ENCODE results near the gene CDH5.

- TF ChIP-seq, protein P1, sequence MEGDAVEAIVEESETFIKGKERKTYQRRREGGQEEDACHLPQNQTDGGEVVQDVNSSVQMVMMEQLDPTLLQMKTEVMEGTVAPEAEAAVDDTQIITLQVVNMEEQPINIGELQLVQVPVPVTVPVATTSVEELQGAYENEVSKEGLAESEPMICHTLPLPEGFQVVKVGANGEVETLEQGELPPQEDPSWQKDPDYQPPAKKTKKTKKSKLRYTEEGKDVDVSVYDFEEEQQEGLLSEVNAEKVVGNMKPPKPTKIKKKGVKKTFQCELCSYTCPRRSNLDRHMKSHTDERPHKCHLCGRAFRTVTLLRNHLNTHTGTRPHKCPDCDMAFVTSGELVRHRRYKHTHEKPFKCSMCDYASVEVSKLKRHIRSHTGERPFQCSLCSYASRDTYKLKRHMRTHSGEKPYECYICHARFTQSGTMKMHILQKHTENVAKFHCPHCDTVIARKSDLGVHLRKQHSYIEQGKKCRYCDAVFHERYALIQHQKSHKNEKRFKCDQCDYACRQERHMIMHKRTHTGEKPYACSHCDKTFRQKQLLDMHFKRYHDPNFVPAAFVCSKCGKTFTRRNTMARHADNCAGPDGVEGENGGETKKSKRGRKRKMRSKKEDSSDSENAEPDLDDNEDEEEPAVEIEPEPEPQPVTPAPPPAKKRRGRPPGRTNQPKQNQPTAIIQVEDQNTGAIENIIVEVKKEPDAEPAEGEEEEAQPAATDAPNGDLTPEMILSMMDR (IDR thresholded peaks at IDR 0.05; ENCODE audit: insufficient read depth, low read length, poor library complexity, severe bottlenecking) = no peak
- no peak for TF ChIP-seq EZH2phosphoT487 (conservative IDR thresholded peaks at IDR 0.05; ENCODE audit: low read length)
Observed at GRCh38 chr16:66376577-66377305, 10.2 kb downstream of the CDH5 start.

Data from SU-DHL-6 (cell line).